Activated naive CD4-positive, alpha-beta T cell treated with anti-CD3 and anti-CD28 coated beads, Interleukin-2, amount 50 U/mL, for 72 hours (primary cell): ENCODE measurements around the gene UBL7. TPM values are rescaled to one million over a fixed set of nuclear protein-coding genes. Genes with fewer than 3 reads are reported as not detected.

ENCODE experiments used
- ATAC-seq, 2 donors: fragments of 150-1000 bp; cut with Tn5 transposase; 2 replicates each; pipeline ENCODE4 v1.10.0; 2021; ENCODE audit warnings: mild to moderate bottlenecking in 2 of 2, moderate library complexity in 2 of 2
- DNase-seq, 2 donors: peaks; one replicate each; pipeline ENCODE4 v3.0.0; 2021 to 2022; ENCODE audit warnings: low spot score in 2 of 2
- H3K27ac Mint-ChIP-seq, 2 donors: one replicate each; pipeline ENCODE4 v1.8.0; 2022; ENCODE audit warnings: mild to moderate bottlenecking in 2 of 2, mixed read lengths in 2 of 2
- H3K36me3 Mint-ChIP-seq, 2 donors: one replicate each; pipeline ENCODE4 v1.8.0; 2022; ENCODE audit warnings: mixed read lengths in 2 of 2
- H3K9me3 Mint-ChIP-seq, 2 donors: one replicate each; pipeline ENCODE4 v1.8.0; 2022; ENCODE audit warnings: mixed read lengths in 2 of 2
- total RNA-seq, 2 donors: library from RNA; stranded (reverse); gene quantifications; one replicate each; pipeline ENCODE4 v1.2.3, GENCODE V29; 2022

The UBL7 gene
- total RNA-seq, 2 donors from 2014 or later: 43.3 to 50.4 TPM

DNA sequence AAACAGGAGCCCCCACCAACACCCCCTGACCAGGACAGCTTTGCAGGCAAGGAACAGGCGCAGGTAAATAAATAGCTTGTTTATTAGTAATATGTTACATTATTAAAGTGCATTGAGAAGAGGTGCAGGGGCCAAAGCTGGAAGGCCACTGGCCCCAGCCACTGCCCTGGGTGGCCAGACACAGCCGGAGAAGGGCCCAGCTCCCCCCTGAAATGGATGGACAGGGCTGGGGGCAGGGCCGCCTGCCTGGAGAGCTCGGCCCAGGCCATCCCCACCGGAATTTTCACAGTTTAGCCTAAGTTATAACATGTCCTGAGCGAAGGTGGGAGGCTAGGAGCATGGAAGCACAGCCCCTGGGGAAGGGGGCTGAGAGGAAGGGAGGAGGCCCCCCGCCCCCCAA lies 51.7 kb downstream of the UBL7 start:
- DNase-seq: no peak
- peaks cover 7 to 21% of the 10 kb centered on the region in 2 donors for H3K36me3 Mint-ChIP-seq
- peak overlapping the region in 1 of 2 donors; percentile 56 for H3K27ac Mint-ChIP-seq
- H3K9me3 Mint-ChIP-seq: no peaks in the 10 kb centered on the region
- no peak for ATAC-seq

DNA sequence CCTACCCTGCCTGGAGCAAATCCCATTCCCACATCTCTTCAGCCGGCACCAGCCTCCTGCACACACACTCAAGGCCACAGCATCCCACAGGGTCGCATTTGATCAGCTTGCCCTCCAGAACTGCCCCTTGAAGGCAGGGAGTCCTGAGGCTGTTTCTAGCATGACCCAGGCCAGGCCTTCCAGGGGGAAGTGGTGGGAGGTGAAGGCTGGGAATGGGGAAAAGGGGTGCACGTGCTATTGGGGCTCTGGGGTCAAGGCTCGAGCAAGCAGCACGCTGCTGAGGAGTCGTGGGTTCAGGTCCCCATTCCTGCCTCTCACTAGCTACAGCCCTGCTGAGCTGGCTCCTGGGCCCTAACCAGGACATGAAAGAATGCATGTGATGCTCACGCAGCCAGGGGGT lies 52.1 kb downstream of the UBL7 start:
- Mint-ChIP-seq H3K27ac (peak overlapping the region; percentile 7 to 56), H3K36me3 (peaks cover 7 to 17% of the 10 kb centered on the region in 2 donors), H3K9me3 (no peaks in the 10 kb centered on the region)
- no peak for DNase-seq
- no peak for ATAC-seq

DNA sequence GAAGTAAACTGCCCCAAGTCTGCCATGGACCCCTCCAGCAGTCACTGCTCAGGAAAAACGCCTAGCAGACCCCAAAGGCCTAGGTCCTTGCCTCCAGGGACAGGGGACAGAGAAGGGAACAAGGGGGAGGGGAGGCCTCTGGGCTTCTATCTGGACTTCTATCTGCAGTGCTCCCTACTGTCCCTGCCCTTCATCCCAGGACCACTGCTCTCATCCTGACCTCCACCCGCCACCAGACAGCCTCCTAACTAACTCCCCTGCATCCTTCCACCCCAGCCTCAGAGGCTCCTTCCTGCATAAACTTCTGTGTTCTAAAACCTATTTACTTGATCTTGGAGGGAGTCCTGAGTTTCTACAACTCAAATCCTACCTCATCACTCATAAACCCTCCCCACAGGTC lies 52.6 kb downstream of the UBL7 start:
- H3K9me3 Mint-ChIP-seq: no peaks in the 10 kb centered on the region
- peak overlapping the region in 1 of 2 donors; percentile 56 for H3K27ac Mint-ChIP-seq
- H3K36me3 Mint-ChIP-seq: peaks cover 7 to 12% of the 10 kb centered on the region in 2 donors
- ATAC-seq (no peak), DNase-seq (no peak)

DNA sequence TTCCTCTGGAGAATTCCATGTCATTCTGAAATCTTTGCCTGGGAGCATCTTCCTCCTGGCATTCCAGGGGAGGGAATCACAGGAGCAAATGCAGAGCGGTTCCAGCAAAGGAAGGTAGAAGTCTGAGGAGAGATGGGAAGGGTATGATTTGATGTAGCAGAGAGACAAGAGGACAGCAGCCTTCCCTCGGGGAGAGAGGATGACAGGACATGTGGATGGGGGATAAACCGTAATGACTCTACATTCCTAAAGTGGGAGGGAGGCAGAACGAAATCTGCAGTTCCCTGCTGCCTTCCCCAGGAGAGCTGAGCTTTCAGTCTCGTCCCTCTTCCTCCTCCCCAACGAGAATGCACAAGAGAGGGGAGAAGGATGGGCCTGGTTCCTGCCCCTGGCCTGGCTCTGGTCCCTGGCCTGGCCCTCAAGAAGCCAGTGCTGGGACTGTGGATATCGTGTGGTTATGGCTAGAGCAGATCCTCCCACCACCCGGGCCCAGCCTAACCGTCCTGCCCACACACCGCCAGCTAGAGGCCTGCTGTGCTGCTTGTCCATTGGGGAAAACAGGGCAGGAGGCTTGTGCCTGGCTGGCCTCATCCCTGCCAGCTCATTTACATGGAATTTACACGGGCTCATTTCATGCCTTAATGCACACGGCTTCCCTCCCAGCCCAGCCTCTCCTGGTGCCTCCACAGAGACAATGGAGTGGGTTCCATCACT lies 53.8 kb downstream of the UBL7 start:
- ATAC-seq (no peak), DNase-seq (no peak)
- peaks cover 7 to 9% of the 10 kb centered on the region in 2 donors for H3K36me3 Mint-ChIP-seq
- peak overlapping the region; percentile 56 to 87 for H3K27ac Mint-ChIP-seq
- no peaks in the 10 kb centered on the region for H3K9me3 Mint-ChIP-seq

DNA sequence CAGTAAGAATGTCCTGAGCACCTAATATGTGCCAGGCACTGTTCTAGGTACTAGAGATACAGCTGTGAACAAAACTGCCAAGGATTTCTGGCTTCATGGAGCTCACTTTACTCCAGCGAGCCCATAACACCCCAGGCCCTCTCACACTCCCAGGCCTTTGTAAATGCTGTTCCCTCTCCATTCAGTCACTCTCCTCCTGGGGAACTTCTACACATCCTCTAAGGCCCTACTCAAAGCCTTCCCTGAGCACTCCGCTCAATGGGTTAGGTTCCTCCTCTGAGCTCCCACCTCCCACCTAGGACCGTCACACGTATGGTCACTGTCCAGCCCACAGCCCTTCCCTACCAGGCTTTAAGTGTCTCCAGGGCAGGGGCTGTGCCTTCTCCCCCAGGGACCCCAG lies 54.4 kb downstream of the UBL7 start:
- H3K36me3 Mint-ChIP-seq: peaks cover 2 to 3% of the 10 kb centered on the region in 2 donors
- H3K27ac Mint-ChIP-seq: peak overlapping the region; percentile 56 to 87
- ATAC-seq (no peak), DNase-seq (no peak)
- H3K9me3 Mint-ChIP-seq: no peaks in the 10 kb centered on the region

DNA sequence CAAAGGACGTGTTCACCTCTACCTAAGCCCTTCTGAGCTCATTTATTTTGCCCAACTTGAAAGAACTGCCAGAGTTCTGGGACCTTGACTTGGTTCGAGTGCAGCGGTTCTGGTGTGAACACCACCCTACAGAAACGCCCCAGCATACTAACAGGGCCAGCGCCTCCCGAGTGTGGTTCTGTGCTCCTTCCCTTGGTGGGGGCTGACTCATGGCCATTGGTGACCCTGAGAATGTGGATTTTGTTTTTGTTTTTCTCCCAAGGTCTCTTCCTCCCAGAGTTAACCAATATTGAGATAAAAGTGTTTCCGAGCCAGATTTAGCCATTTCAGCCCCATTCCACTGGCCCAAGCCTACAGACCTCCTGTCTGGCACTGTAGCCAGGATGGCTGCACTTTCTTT lies 55.1 kb downstream of the UBL7 start:
- Mint-ChIP-seq H3K9me3 (no peaks in the 10 kb centered on the region), H3K36me3 (no peaks in the 10 kb centered on the region), H3K27ac (peak overlapping the region in 1 of 2 donors; percentile 56)
- ATAC-seq: no peak
- DNase-seq: no peak

DNA sequence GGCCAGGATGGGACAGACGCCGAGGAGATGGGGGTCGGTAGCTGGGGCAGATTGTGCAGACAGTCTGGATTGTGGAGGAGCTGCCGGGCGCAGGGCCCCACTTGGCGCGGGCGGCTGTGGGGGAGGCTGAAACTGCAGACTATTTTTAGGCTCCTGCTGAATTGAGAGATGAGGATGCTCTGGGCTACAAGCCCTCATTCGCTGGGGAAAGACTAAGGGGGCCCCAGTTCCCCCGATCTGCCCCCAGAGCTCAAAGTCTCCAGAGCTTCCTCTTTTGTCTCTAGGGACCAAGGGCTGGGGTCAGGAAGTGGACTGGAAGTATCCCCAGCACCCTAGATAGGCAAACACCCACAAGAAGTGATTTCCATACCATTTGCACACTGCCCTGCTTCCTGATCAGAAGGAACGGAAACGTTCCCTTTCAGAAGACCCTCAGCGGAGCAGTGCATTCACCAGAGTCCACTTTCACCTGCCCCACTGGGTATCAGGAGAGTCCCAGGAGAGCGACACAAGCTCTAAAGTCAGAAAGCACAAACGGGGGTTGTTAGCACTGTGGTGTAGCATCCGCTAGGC lies 56.9 kb downstream of the UBL7 start:
- Mint-ChIP-seq H3K9me3 (no peaks in the 10 kb centered on the region), H3K36me3 (no peaks in the 10 kb centered on the region)

DNA sequence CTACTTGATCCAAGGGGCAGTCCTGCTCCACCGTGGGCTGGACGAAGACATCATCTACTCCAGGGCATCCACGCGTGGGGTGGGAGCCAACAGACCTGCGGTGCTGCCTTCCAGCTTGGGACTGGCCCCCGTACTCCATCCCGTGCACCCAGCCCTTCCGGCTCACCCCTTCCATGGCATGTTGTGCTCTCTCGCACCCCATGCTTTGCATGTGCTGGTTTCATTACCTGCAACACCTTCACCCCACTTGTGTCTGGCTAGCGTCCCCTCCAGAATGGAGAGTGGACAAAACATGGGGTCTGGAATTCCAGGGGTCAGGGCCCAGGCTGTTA lies 57.4 kb downstream of the UBL7 start:
- peak overlapping the region; percentile 60 to 83 for H3K27ac Mint-ChIP-seq
- H3K36me3 Mint-ChIP-seq: no peaks in the 10 kb centered on the region
- H3K9me3 Mint-ChIP-seq: no peaks in the 10 kb centered on the region
- DNase-seq: no peak
- no peak for ATAC-seq

More for the DNA sequence above, 56.9 kb downstream of the UBL7 start:
- DNase-seq (no peak), ATAC-seq (no peak)
- peak overlapping the region; percentile 60 to 83 for H3K27ac Mint-ChIP-seq

DNA sequence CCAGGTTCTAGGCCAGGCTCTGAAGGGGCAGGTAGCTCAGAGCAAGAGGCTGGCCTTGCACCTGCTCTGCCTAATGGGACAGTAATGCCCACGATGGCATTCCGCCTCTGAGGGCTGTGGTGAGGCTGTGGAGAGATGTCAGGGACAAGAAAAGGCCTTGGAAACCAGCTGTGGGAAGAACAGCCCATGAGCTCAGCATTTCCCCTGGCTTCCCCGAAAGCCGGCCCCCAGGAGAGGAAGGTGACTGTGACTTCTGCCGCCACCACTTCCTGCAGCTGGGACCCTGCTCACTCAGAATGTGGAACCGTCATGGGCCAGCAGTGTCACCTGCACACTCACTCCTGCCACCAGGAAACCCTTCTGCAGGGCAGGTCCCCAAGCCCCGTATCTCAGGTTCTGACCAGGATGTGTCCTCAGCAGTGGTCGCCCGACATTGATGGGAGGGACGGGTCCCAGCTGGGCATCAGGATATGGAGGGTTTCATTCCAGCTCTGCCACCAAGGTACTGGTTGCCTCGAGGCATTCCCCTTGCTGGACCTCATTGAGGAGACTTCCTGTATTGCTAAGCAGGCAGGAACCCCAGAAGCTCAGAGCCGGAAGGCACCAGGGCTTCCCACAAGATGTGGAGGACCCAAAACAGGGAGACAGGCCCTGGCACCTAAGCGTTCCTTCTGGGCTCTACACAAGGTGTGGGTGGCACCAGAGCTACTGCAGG lies 57.9 kb downstream of the UBL7 start:
- no peaks in the 10 kb centered on the region for H3K36me3 Mint-ChIP-seq
- H3K27ac Mint-ChIP-seq: peak overlapping the region; percentile 60 to 83
- ATAC-seq: peak; percentile 82 to 85

DNA sequence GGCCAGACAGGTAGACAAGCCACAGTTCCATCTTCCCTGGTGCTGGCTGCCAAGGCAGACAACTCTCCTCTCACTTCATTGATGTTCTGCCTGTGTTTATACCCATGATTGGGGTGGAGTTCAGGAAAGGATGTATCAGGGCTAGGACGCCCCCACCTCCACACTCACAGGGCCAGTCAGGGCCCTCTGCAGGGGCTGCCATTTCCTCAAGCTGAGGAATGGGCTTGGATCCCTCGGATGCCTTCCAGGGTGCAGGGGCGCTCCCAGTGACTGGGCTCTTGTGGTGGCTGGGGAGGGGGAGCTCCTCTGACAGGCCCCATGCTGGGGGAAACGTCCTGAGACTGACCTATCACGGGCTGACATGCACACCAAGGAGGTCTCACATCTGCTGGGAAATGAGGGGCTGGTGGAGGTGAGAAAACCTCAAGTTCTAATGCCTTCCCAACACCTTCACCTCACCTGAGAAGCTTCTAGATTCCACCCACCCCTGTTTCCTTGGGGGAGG lies 58.6 kb downstream of the UBL7 start:
- DNase-seq: no peak
- H3K27ac Mint-ChIP-seq: peak overlapping the region; percentile 60 to 83
- H3K9me3 Mint-ChIP-seq: no peaks in the 10 kb centered on the region
- peak; percentile 1 to 16 for ATAC-seq
- no peaks in the 10 kb centered on the region for H3K36me3 Mint-ChIP-seq

More for the DNA sequence above, 57.9 kb downstream of the UBL7 start:
- peak; percentile 78 to 93 for DNase-seq
- H3K9me3 Mint-ChIP-seq: no peaks in the 10 kb centered on the region

DNA sequence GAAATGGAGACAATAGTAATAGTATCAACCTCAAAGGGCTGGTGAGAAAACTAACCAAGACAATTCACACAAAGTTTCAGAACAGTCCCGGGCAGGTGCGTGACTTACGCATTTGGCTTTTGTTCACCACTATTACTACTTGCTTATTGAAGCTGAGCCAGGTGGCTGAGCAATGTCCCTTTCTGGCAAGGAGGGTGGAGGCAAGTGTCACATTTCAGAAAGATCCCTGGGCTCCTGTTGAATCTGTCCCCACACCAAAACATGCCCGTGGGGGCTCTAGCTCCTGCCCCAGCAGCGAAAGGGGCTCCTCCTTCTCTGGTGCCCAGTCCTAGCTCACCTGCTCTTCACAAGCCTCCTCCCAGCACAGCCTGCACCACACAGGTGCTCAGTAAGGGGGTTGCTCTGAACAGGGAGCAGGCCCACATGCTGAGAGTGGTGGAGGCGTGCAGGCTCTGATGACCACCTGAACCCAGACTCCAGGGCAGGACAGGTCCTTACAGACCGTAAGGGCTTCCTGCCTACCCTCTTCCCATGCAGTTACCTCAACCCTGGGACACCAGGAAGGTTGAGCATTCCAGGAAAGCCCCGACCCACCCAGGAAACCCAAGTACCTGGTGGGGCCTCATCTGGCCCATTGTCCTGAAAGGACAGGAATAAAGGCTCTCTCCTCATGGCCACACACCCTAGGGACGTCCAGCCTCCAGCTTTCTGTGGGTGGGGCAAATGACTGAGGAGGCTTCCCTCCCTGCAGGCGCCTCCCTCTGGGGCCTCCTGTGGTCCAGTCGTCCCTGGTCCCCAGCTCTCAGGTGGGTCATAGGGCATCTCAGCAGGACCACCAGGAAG lies 59.8 kb downstream of the UBL7 start:
- Mint-ChIP-seq H3K36me3 (no peaks in the 10 kb centered on the region), H3K9me3 (no peaks in the 10 kb centered on the region), H3K27ac (peak overlapping the region; percentile 60 to 83)
- peak; percentile 48 to 66 for DNase-seq
- peak; percentile 27 to 41 for ATAC-seq

DNA sequence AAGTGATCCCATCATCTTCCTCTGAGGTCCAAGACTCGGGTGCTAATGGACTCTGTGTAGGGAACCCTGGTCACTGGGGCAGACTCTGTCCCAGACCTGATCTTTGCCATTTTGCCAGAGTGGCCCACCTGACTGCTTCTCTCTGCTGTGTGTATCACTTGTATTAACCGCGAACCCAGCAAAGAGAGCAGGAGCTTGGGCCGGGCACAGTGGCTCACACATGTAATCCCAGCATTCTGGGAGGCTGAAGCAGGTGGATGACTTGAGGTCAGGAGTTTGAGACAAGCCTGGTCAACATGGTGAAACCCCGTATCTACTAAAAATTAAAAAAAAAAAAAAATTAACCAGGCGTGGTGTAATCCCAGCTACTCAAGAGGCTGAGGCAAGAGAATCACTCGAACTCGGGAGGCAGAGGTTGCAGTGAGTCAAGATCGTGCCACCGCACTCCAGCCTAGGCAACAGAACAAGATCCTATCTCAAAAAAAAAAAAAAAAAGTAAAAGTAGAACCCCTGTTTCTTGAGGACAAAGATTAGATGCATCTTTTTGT lies 60.6 kb downstream of the UBL7 start:
- ATAC-seq (peak; percentile 2 to 8), DNase-seq (peak in 1 of 2 donors; percentile 71)
- Mint-ChIP-seq H3K27ac (peak overlapping the region; percentile 60 to 83), H3K9me3 (no peaks in the 10 kb centered on the region), H3K36me3 (no peaks in the 10 kb centered on the region)

DNA sequence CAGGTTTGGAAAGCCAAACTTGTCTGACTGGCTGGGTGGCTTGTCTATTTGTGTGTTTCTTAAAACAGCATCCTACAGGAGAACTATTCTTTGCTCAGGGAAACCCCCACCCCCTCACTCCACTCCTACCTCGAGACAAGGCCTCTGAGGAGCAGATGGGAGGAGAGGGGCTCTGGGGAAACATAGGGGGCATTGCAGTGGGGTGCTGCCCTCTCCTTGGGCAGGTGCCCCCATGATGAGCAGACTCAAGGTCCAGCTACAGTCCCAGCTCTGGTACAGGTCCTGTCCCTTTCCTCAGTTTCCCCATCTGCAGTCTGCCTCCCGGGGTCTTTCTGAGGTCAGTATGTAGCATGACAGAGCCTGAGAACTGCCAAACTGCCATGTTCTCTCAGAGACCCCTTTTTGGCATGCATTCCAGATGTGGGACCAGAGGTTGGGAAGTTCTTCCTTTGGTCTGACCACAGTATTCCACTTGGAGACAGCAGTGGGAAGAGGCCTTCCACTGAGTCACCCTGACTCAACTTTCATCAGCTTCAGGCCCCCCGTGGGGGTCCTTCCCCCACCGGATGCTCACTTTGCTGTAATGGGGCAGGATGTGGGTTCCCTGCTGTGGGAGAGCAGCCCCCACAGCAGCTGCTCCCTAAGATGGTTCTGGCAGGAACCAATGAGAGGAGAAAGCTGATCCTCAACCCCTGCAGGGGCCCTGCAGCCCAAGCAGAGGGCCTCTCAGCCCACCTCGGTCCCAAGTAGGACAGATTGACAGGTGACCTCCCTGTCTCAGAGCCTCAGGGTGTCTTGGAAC lies 61.2 kb downstream of the UBL7 start:
- peak overlapping the region; percentile 60 to 83 for H3K27ac Mint-ChIP-seq
- peak in 1 of 2 donors; percentile 5 for ATAC-seq
- peak; percentile 52 to 73 for DNase-seq
- no peaks in the 10 kb centered on the region for H3K9me3 Mint-ChIP-seq
- H3K36me3 Mint-ChIP-seq: no peaks in the 10 kb centered on the region

DNA sequence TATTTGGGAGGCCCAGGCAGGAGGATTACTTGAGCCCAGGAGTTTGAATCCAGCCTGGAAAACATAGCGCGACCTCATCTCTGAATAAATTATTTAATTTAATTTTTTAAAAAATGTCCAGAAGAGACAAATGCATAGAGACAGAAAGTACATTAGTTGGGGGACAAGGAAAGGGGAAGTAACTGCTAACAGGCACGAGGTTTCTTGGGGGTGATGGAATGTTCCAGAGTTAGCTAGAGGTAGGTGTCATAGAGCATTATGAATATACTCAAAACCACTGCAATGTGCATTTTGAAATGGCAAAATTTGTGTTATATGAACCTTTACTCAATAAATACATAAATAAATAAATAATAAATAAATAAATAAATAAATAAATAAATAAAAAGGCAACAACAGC lies 61.9 kb downstream of the UBL7 start:
- Mint-ChIP-seq H3K9me3 (no peaks in the 10 kb centered on the region), H3K27ac (peak overlapping the region in 1 of 2 donors; percentile 83), H3K36me3 (no peaks in the 10 kb centered on the region)
- ATAC-seq: no peak
- no peak for DNase-seq

DNA sequence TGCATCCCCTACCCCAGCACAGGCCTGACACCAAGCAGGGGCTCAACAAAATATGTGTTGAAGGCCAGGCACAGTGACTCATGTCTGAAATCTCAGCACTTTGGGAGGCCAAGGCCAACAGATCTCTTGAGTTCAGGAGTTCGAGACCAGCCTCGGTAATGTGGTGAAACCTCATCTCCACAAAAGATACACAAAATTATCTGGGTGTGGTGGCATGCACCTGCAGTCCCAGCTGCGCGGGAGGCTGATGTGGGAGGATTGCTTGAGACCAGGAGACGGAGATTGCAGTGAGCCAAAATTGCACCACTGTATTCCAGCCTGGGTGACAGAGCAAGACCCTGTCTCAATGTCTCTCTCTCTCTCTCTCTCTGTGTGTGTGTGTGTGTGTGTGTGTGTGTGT lies 62.8 kb downstream of the UBL7 start:
- no peak for DNase-seq
- no peak for ATAC-seq
- peak overlapping the region; percentile 73 to 99 for H3K27ac Mint-ChIP-seq
- no peaks in the 10 kb centered on the region for H3K36me3 Mint-ChIP-seq
- H3K9me3 Mint-ChIP-seq: no peaks in the 10 kb centered on the region
